HG02938 (cell line): ENCODE data around the gene DESI1.
"Not testable (repeated sequence)": the region's sequence is repeated elsewhere in the genome, so short reads cannot be mapped to it uniquely, and the experiment has no call there.

Experiments
- ATAC-seq: cut with Tn5 transposase; IDR thresholded peaks from one replicate; pipeline ENCODE4 v1.9.1; 2021; ENCODE audit warnings: mild to moderate bottlenecking, moderate library complexity; ENCODE audit not compliant: unreplicated experiment

DESI1 gene

GRCh38 chr22:41636467-41636866 lies 15.6 kb upstream of the DESI1 start:
- ATAC-seq: no peak

- ATAC-seq: not testable (repeated sequence)
Observed at GRCh38 chr22:41634610-41635009, 13.8 kb upstream of the DESI1 start.

- not testable (repeated sequence) for ATAC-seq
Observed at GRCh38 chr22:41631615-41632014, 10.8 kb upstream of the DESI1 start.

- ATAC-seq: not testable (repeated sequence)
Observed at GRCh38 chr22:41631115-41631514, 10.3 kb upstream of the DESI1 start.

GRCh38 chr22:41625577-41625976 lies 4.7 kb upstream of the DESI1 start:
- no peak for ATAC-seq

- ATAC-seq: no peak
Observed at GRCh38 chr22:41621911-41622179, 1.0 kb upstream of the DESI1 start.

- peak; percentile 78 for ATAC-seq
Observed at GRCh38 chr22:41621099-41621910, 462 bp upstream of the DESI1 start, which contains the start of gene XRCC6. Gene XRCC6 (plus strand): TSS chr22:41621295. CDS start chr22:41622005, 710 bp downstream.

- ATAC-seq: no peak
Observed at GRCh38 chr22:41619979-41620588, 759 bp downstream of the DESI1 start.

- ATAC-seq: no peak
Observed at GRCh38 chr22:41613456-41613855, 7.4 kb downstream of the DESI1 start.

GRCh38 chr22:41612603-41613306 lies 8.1 kb downstream of the DESI1 start:
- no peak for ATAC-seq

- no peak for ATAC-seq
Observed at GRCh38 chr22:41608386-41608785, 12.5 kb downstream of the DESI1 start.

- ATAC-seq: peak; percentile 92
Observed at GRCh38 chr22:41603873-41604332, 16.9 kb downstream of the DESI1 start.

GRCh38 chr22:41600976-41601375 lies 19.9 kb downstream of the DESI1 start:
- ATAC-seq: no peak

- ATAC-seq: no peak
Observed at GRCh38 chr22:41598891-41599635, 21.8 kb downstream of the DESI1 start.

- no peak for ATAC-seq
Observed at GRCh38 chr22:41598081-41598480, 22.8 kb downstream of the DESI1 start.

- ATAC-seq: no peak
Observed at GRCh38 chr22:41597635-41597953, 23.2 kb downstream of the DESI1 start.

- ATAC-seq: no peak
Observed at GRCh38 chr22:41596776-41597634, 23.8 kb downstream of the DESI1 start.

GRCh38 chr22:41595703-41596102 lies 25.1 kb downstream of the DESI1 start:
- no peak for ATAC-seq

GRCh38 chr22:41593336-41593960 lies 27.4 kb downstream of the DESI1 start:
- ATAC-seq: not testable (repeated sequence)
